Stimulated activated CD4-positive, alpha-beta T cell treated with anti-CD3 and anti-CD28 coated beads, Interleukin-1b, Interleukin-23, amount 100 ng/mL, for 24 hours (primary cell): ENCODE data around the gene ARFGEF3.
A peak's percentile ranks its signal among the peaks of the same experiment; 100 is the strongest.
"Not testable (repeated sequence)": the region's sequence is repeated elsewhere in the genome, so short reads cannot be mapped to it uniquely, and the experiment has no call there.

Experiments used
- DNase-seq, 4 experiments: peaks; one replicate each; pipeline ENCODE4 v3.0.0-alpha.2; 2020; ENCODE audit warnings: low read depth in 4 of 4, low spot score in 1 of 4

ARFGEF3 gene

GRCh38 chr6:138161338-138162110 lies at the start of gene ARFGEF3:
Gene ARFGEF3 (plus strand): TSS chr6:138161939. CDS start chr6:138162087, 148 bp downstream.
- peak; percentile 25 to 51 (median 32) for DNase-seq

- no peak for DNase-seq
Observed at GRCh38 chr6:138113588-138114210, 48.0 kb upstream of the ARFGEF3 start.

- DNase-seq: no peak
Observed at GRCh38 chr6:138115201-138115600, 46.5 kb upstream of the ARFGEF3 start.

- no peak for DNase-seq
Observed at GRCh38 chr6:138115877-138116660, 45.7 kb upstream of the ARFGEF3 start.

- DNase-seq: no peak
Observed at GRCh38 chr6:138116661-138116999, 45.1 kb upstream of the ARFGEF3 start.

- no peak for DNase-seq
Observed at GRCh38 chr6:138117376-138117914, 44.3 kb upstream of the ARFGEF3 start.

GRCh38 chr6:138119229-138119628 lies 42.5 kb upstream of the ARFGEF3 start:
- not testable (repeated sequence) for DNase-seq

GRCh38 chr6:138119976-138120375 lies 41.8 kb upstream of the ARFGEF3 start:
- no peak for DNase-seq

- no peak for DNase-seq
Observed at GRCh38 chr6:138124096-138124495, 37.6 kb upstream of the ARFGEF3 start.

- no peak for DNase-seq
Observed at GRCh38 chr6:138128096-138128495, 33.6 kb upstream of the ARFGEF3 start.

GRCh38 chr6:138129190-138129589 lies 32.5 kb upstream of the ARFGEF3 start:
- no peak for DNase-seq

GRCh38 chr6:138142806-138143205 lies 18.9 kb upstream of the ARFGEF3 start:
- DNase-seq: no peak

GRCh38 chr6:138145402-138145801 lies 16.3 kb upstream of the ARFGEF3 start:
- DNase-seq: no peak

- DNase-seq: no peak
Observed at GRCh38 chr6:138146544-138146943, 15.2 kb upstream of the ARFGEF3 start.

GRCh38 chr6:138155443-138155842 lies 6.3 kb upstream of the ARFGEF3 start:
- no peak for DNase-seq

- DNase-seq: no peak
Observed at GRCh38 chr6:138157986-138158638, 3.6 kb upstream of the ARFGEF3 start.

- DNase-seq: no peak
Observed at GRCh38 chr6:138159246-138159645, 2.5 kb upstream of the ARFGEF3 start.

GRCh38 chr6:138160329-138161087 lies 1.2 kb upstream of the ARFGEF3 start:
- no peak for DNase-seq

- DNase-seq: no peak
Observed at GRCh38 chr6:138161088-138161337, 726 bp upstream of the ARFGEF3 start.

- no peak for DNase-seq
Observed at GRCh38 chr6:138162111-138162954, 594 bp downstream of the ARFGEF3 start.
